HUES64 (cell line): Measurements from ENCODE around the gene DENND4C.
"Not testable (repeated sequence)": the region's sequence is repeated elsewhere in the genome, so short reads cannot be mapped to it uniquely, and the experiment has no call there.

Experiments used
- H3K27ac ChIP-seq: 2 replicates; pipeline ENCODE4 v1.7.0; 2013; ENCODE audit warnings: low read depth, low read length, inconsistent platforms
- H3K27me3 ChIP-seq: 2 replicates; pipeline ENCODE4 v1.6.1; 2013; ENCODE audit warnings: mild to moderate bottlenecking, low read length; ENCODE audit not compliant: insufficient read depth
- H3K36me3 ChIP-seq: 2 replicates; pipeline ENCODE4 v1.6.1; 2013; ENCODE audit warnings: mild to moderate bottlenecking, low read length; ENCODE audit not compliant: insufficient read depth
- H3K4me1 ChIP-seq: 2 replicates; pipeline ENCODE4 v1.6.1; 2013; ENCODE audit warnings: mild to moderate bottlenecking, low read length, moderate library complexity; ENCODE audit not compliant: insufficient read depth
- H3K4me3 ChIP-seq: 2 replicates; pipeline ENCODE4 v1.5.1; 2013; ENCODE audit warnings: mild to moderate bottlenecking, low read length, moderate library complexity
- H3K9ac ChIP-seq: 2 replicates; pipeline ENCODE4 v1.6.1; 2013; ENCODE audit warnings: mild to moderate bottlenecking, low read depth, low read length
- H3K9me3 ChIP-seq: 2 replicates; pipeline ENCODE4 v1.6.1; 2013; ENCODE audit warnings: low read depth, low read length; ENCODE audit not compliant: insufficient read depth
- WGBS: fragments of 150-250, 120-280 bp; methylation state at CpG from one replicate; pipeline ENCODE4 v1.1.7; 2013; ENCODE audit warnings: missing lambda C conversion rate; 5-methylcytosine and 5-hydroxymethylcytosine counted together

DENND4C gene

DNA sequence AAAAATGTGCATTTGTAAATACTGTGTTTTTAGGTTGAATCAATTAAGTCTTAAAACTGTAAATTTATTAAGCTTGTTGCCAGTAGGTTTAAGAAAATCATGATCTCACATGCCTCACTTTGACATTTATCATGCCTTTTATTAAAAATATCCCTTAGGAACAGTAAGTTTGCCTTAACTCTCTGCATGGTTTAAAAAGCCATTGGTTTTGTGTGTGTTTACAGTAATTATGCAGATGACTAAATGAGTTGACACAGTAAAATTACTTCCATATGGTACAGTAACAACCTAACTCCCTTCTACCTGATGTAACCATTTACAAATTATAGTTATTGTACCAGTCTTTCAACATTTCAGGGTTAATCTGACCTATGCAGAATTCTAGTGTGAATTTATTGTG is 143.0 kb downstream of the DENND4C start:
- Histone ChIP-seq H3K4me1 (peaks cover 4% of the 10 kb centered on the region; the same call in 1 of the 2 replicates), H3K9ac (no peak overlapping the region), H3K9me3 (no peaks in the 10 kb centered on the region), H3K27me3 (no peaks in the 10 kb centered on the region), H3K4me3 (no peak overlapping the region), H3K36me3 (peaks cover 85% of the 10 kb centered on the region), H3K27ac (no peak overlapping the region)

DNA sequence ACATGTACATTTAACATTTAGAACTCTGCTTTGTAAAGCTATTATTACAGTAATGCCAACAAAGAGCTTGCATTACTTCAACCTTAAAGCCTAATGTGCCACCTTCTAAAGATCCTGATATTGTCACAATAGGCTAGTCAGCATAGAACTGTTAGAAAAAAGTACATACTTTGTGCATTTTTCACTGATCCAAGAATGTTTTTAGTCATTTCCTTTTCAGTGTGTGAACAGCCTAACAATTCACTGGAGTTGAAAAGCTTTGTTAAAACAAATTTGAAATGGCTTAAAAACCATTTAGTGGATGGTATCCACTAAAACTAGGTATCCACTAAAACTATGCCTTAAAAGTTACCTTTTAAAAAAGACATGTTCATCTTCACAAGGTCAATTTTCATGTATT is 145.0 kb downstream of the DENND4C start:
- Histone ChIP-seq H3K4me1 (peaks cover 9% of the 10 kb centered on the region; the same call in 1 of the 2 replicates), H3K27ac (peak overlapping the region; percentile 12; the same call in 1 of the 2 replicates), H3K4me3 (no peak overlapping the region), H3K9me3 (no peaks in the 10 kb centered on the region), H3K36me3 (peaks cover 81% of the 10 kb centered on the region), H3K9ac (no peak overlapping the region), H3K27me3 (no peaks in the 10 kb centered on the region)

- WGBS = 86% methylated on average over 2 of the region's 2 CpGs
- H3K4me3 ChIP-seq = peak overlapping the region; percentile 86; the same call in 1 of the 2 replicates
- no peaks in the 10 kb centered on the region for H3K27me3 ChIP-seq
- peak overlapping the region; percentile 99; the same call in 1 of the 2 replicates for H3K9ac ChIP-seq
- H3K4me1 ChIP-seq = peaks cover 9% of the 10 kb centered on the region; the same call in 1 of the 2 replicates
- H3K9me3 ChIP-seq = no peaks in the 10 kb centered on the region
- peaks cover 69% of the 10 kb centered on the region for H3K36me3 ChIP-seq
- H3K27ac ChIP-seq = 0 out of 2 replicates have a peak overlapping the region, but pooled peaks have one; percentile 1
Measured at GRCh38 chr9:19376931-19377330, 146.4 kb downstream of the DENND4C start.

GRCh38 chr9:19378164-19378563 is 147.7 kb downstream of the DENND4C start:
- Histone ChIP-seq H3K4me1 (peaks cover 9% of the 10 kb centered on the region; the same call in 1 of the 2 replicates), H3K9me3 (no peaks in the 10 kb centered on the region), H3K27me3 (no peaks in the 10 kb centered on the region), H3K9ac (peak overlapping the region; percentile 99), H3K36me3 (peaks cover 65% of the 10 kb centered on the region), H3K27ac (peak overlapping the region; percentile 91), H3K4me3 (peak overlapping the region; percentile 86)
- WGBS = 85% methylated on average over 4 of the region's 4 CpGs

DNA sequence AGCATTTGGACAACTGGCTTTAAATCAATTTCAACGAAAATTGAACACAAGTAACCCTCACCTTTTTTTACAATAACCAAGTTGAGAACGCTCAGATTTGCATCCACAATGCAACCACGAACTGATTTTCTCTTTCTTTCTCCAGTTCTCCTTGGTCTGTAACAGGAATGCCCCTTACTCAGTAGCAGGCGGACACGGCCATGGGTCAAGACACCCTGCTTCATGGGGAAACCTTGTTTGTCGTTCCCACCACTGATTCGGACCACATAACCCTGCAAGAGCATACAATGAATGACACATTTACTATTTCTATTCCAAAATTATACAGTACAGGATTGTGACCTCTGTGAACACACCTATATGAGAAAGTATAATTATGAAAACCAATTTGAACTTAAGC is 148.2 kb downstream of the DENND4C start:
- peak overlapping the region; percentile 91 for H3K27ac ChIP-seq
- H3K4me3 ChIP-seq = peak overlapping the region; percentile 86
- no peaks in the 10 kb centered on the region for H3K9me3 ChIP-seq
- WGBS = 41% methylated on average over 7 of the region's 7 CpGs
- peak overlapping the region; percentile 99 for H3K9ac ChIP-seq
- H3K27me3 ChIP-seq = no peaks in the 10 kb centered on the region
- H3K36me3 ChIP-seq = peaks cover 60% of the 10 kb centered on the region
- H3K4me1 ChIP-seq = peaks cover 9% of the 10 kb centered on the region; the same call in 1 of the 2 replicates

DNA sequence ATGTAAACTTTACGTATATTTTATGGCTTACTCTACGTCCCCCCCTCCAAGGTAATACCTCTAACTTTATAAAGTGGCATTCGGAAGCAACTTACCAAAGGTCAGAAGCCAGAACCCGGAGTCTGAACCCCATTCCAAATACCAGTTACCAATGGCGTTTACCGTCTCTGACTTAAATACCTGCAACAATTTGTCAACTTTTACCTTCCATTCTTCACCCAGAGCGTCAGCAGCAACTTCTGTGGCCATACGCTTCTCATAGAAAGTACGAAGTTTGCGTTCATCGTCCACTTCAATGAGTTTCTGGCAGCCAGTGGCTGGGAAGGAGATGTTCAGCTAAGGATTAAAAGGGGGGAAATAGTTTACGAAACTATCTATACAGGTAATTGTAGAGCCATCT is 148.8 kb downstream of the DENND4C start:
- WGBS = 5% methylated on average over 12 of the region's 12 CpGs
- Histone ChIP-seq H3K27me3 (no peaks in the 10 kb centered on the region), H3K4me3 (peak overlapping the region; percentile 86), H3K36me3 (peaks cover 53% of the 10 kb centered on the region), H3K4me1 (peaks cover 9% of the 10 kb centered on the region; the same call in 1 of the 2 replicates), H3K27ac (peak overlapping the region; percentile 91), H3K9ac (peak overlapping the region; percentile 99), H3K9me3 (no peaks in the 10 kb centered on the region)

- WGBS = under 1% methylated on average over 30 of the region's 30 CpGs
- H3K27me3 ChIP-seq = no peaks in the 10 kb centered on the region
- peaks cover 9% of the 10 kb centered on the region; the same call in 1 of the 2 replicates for H3K4me1 ChIP-seq
- peak overlapping the region; percentile 86 for H3K4me3 ChIP-seq
- no peaks in the 10 kb centered on the region for H3K9me3 ChIP-seq
- H3K9ac ChIP-seq = peak overlapping the region; percentile 99
- peaks cover 50% of the 10 kb centered on the region for H3K36me3 ChIP-seq
- peak overlapping the region; percentile 91 for H3K27ac ChIP-seq
Measured at GRCh38 chr9:19379697-19380046, 149.2 kb downstream of the DENND4C start.

GRCh38 chr9:19380826-19381075 is 150.3 kb downstream of the DENND4C start:
- no peaks in the 10 kb centered on the region for H3K9me3 ChIP-seq
- H3K27me3 ChIP-seq = no peaks in the 10 kb centered on the region
- H3K36me3 ChIP-seq = peaks cover 39% of the 10 kb centered on the region
- peak overlapping the region; percentile 99 for H3K9ac ChIP-seq
- H3K27ac ChIP-seq = peak overlapping the region; percentile 91
- H3K4me3 ChIP-seq = peak overlapping the region; percentile 86
- peaks cover 9% of the 10 kb centered on the region; the same call in 1 of the 2 replicates for H3K4me1 ChIP-seq
- WGBS = 48% methylated on average over 6 of the region's 6 CpGs

DNA sequence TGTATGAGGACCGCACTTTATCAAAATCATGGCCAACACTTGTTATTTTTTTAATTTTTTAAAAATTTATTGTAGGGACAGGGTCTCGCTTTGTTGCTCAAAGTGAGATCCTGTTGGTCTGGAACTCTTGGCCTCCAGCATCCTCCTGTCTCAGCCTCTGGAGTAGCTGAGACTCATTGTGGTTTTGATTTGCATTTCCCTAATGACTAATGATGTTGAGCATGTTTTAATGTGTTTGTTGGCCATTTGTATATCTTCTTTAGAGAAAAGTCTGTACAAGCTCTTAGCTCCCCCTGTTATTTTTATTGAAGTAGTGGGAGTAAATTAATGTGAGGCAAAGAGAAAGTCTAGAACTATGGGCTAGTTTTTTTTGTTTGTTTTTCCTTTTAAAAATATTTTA is 151.2 kb downstream of the DENND4C start:
- Histone ChIP-seq H3K36me3 (peaks cover 30% of the 10 kb centered on the region), H3K4me3 (no peak overlapping the region), H3K9ac (no peak overlapping the region), H3K27ac (no peak overlapping the region), H3K4me1 (peaks cover 9% of the 10 kb centered on the region; the same call in 1 of the 2 replicates), H3K27me3 (no peaks in the 10 kb centered on the region), H3K9me3 (no peaks in the 10 kb centered on the region)
- WGBS = 98% methylated on average over 2 of the region's 2 CpGs

DNA sequence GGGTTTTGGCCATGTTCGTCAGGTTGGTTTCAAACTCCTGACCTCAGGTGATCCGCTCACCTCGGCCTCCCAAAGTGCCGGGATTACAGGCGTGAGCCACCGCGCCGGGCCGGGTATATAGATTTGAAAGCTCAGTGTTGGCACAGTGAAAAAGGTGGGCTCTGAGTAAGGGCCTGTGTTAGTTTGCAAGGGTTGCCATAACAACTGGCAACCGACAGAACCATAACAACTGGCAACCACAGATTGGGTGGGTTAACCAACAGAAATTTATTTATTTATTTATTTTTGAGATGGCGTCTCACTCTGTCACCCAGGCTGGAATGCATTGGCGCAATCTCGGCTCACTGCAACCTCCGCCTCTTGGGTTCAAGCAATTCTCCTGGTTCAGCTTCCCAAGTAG is 154.7 kb downstream of the DENND4C start:
- not testable (repeated sequence) for H3K36me3 ChIP-seq, H3K27me3 ChIP-seq, H3K9me3 ChIP-seq, H3K9ac ChIP-seq, H3K4me3 ChIP-seq, H3K4me1 ChIP-seq, H3K27ac ChIP-seq
- WGBS = 97% methylated on average over 14 of the region's 14 CpGs

- H3K4me3 ChIP-seq = no peak overlapping the region
- no peaks in the 10 kb centered on the region for H3K9me3 ChIP-seq
- H3K27ac ChIP-seq = no peak overlapping the region
- no peaks in the 10 kb centered on the region for H3K36me3 ChIP-seq
- H3K27me3 ChIP-seq = no peaks in the 10 kb centered on the region
- WGBS = 92% methylated on average over 5 of the region's 6 CpGs
- H3K9ac ChIP-seq = no peak overlapping the region
- no peaks in the 10 kb centered on the region for H3K4me1 ChIP-seq
Measured at GRCh38 chr9:19385786-19386501, 155.5 kb downstream of the DENND4C start.
